ENCODE results near the gene NAP1L1. TPM values are rescaled to one million over a fixed set of nuclear protein-coding genes. Genes with fewer than 3 reads are reported as not detected.

NAP1L1 gene
- polyA plus RNA-seq, 1 donor, result 359 TPM

DNA sequence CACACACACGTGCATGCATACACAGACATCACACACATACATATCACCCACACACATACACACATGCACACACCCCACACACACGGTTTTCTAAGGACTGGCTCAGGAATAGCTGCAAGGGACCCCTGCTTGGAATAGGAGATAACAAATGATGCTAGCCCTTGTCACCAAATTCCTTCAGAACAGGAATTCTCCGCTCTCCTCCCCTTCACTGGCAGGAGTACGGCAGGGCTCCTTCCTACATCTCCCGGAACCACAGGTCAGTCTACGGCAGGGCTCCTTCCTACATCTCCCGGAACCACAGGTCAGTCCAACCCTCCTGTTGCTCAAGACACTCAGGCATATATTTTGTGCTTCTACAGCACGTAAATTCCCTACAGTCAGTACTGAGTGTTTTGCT is 76.8 kb downstream of the NAP1L1 start:
- WGBS (ENCODE audit: insufficient coverage, low lambda C conversion rate), result 33% methylated on average over 1 of the region's 8 CpGs

DNA sequence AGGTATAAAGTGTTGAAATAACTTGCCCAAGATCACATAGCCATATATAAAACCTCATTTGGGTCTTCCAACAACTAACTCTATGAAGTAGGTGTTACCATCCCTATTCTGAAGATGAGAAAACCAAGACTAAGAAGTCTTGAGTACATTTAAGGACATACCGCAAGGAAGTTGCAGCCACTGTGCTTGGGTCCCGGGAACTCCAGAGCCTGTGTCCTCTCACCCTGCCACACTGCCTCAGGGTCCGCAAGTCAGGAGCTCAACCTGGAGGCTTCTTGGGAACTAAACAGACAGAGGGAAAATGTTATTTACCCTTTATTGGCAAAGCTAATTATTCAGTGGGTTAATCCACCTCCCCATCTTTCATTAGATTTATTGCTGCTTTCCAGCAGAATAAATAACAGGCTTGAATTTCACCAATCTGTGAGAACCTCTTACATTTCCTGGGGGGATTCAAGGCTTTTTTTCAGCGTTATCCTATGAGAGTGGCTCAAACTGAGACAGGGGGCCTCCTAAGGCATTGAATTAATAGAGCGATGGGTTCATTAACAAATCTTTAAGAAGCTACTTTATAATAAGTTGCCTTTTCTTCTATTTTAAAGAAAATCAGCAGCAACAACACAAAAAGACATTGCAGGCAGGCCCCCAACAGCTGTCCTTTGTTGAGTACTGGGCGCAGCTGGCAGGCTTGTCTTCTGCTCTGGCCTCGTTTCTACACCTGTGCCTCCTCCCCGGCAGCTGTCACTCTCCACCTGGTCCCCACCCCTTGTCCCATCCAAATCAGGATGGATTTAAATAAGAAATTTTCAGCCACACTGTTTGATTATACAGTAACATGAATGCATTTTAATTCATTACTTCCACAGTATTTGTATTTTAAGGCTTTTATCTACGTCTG is 78.2 kb downstream of the NAP1L1 start:
- Histone ChIP-seq H3K27ac (ENCODE audit: low read length) (no peak overlapping the region), H3K9me3 (ENCODE audit: control insufficient read depth, low read depth, low read length) (no peaks in the 10 kb centered on the region), H3K4me1 (ENCODE audit: control insufficient read depth, insufficient read depth, low read length) (peaks cover 8% of the 10 kb centered on the region), H3K36me3 (ENCODE audit: control insufficient read depth, insufficient read depth, low read length) (no peaks in the 10 kb centered on the region), H3K27me3 (ENCODE audit: control insufficient read depth, insufficient read depth, low read length) (no peaks in the 10 kb centered on the region), H3K4me3 (ENCODE audit: low read length) (no peak overlapping the region)
- WGBS (ENCODE audit: insufficient coverage, low lambda C conversion rate), result 79% methylated on average over 2 of the region's 9 CpGs
- DNase-seq, result no peak

More for the DNA sequence above, 76.8 kb downstream of the NAP1L1 start:
- H3K4me3 ChIP-seq (ENCODE audit: low read length), result no peak overlapping the region
- H3K27me3 ChIP-seq (ENCODE audit: control insufficient read depth, insufficient read depth, low read length), result peaks cover 9% of the 10 kb centered on the region
- no peaks in the 10 kb centered on the region for H3K9me3 ChIP-seq (ENCODE audit: control insufficient read depth, low read depth, low read length)
- no peak overlapping the region for H3K27ac ChIP-seq (ENCODE audit: low read length)
- H3K36me3 ChIP-seq (ENCODE audit: control insufficient read depth, insufficient read depth, low read length), result no peaks in the 10 kb centered on the region
- H3K4me1 ChIP-seq (ENCODE audit: control insufficient read depth, insufficient read depth, low read length), result peaks cover 15% of the 10 kb centered on the region
- no peak for DNase-seq

DNA sequence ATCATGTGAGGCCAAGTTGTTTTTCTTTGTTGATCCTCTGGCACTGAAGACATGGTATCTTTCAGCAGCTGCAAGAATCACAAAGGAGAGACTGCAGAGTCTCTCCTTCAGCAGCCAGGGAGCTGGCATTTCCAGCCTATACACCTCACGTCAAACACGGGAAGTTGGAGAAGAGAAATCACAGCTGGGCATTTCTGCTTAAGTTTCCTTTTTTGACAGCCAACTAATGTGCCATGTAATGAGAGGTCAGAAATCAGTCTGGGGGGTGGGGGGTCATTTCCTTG is 81.2 kb downstream of the NAP1L1 start:
- no peaks in the 10 kb centered on the region for H3K36me3 ChIP-seq (ENCODE audit: control insufficient read depth, insufficient read depth, low read length)
- no CpG with 5 or more reads among the region's 2 CpGs for WGBS (ENCODE audit: insufficient coverage, low lambda C conversion rate)

DNA sequence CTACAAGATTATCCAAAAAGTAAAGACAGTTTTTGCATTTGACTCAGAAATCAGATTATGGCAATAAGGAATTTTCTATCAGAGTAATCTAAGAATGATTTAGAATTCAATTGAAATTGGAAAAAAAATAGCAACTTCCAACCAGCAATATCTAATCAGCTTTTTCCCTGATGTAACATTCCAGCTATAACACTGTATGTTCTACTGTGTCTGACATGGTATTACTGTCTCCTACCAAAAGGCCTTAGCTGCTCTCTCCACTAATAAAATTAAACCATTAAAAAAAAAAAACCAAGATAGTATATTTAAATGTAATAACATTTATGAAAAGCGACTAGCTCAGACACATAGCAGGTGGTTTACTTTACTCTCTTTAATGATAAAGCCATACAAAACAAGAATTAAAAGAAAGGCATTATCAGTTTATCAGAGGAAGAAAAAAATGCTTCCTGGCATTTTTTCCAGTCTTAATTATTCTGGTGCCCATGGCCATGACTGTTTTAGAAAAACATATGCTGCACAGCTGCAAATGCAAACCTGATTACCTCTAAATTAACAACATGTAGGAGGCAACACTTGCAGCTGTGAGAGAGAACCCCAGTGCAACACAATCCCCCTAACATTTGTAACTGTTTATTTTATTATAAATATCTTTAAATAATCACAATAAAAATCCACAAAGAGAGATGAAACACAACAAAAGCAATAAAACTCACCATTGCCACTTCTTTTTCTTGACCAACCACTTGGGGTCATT is 81.7 kb downstream of the NAP1L1 start:
- no peaks in the 10 kb centered on the region for H3K27me3 ChIP-seq (ENCODE audit: control insufficient read depth, insufficient read depth, low read length)
- H3K4me3 ChIP-seq (ENCODE audit: low read length), result no peak overlapping the region
- H3K9me3 ChIP-seq (ENCODE audit: control insufficient read depth, low read depth, low read length), result no peaks in the 10 kb centered on the region
- no peak overlapping the region for H3K27ac ChIP-seq (ENCODE audit: low read length)
- no peaks in the 10 kb centered on the region for H3K4me1 ChIP-seq (ENCODE audit: control insufficient read depth, insufficient read depth, low read length)
- no peaks in the 10 kb centered on the region for H3K36me3 ChIP-seq (ENCODE audit: control insufficient read depth, insufficient read depth, low read length)
- no peak for DNase-seq
- WGBS (ENCODE audit: insufficient coverage, low lambda C conversion rate), result no CpG with 5 or more reads among the region's 1 CpG

More for the DNA sequence above, 81.2 kb downstream of the NAP1L1 start:
- Histone ChIP-seq H3K4me1 (ENCODE audit: control insufficient read depth, insufficient read depth, low read length) (no peaks in the 10 kb centered on the region), H3K9me3 (ENCODE audit: control insufficient read depth, low read depth, low read length) (no peaks in the 10 kb centered on the region), H3K27me3 (ENCODE audit: control insufficient read depth, insufficient read depth, low read length) (no peaks in the 10 kb centered on the region), H3K4me3 (ENCODE audit: low read length) (no peak overlapping the region), H3K27ac (ENCODE audit: low read length) (no peak overlapping the region)
- DNase-seq, result no peak

DNA sequence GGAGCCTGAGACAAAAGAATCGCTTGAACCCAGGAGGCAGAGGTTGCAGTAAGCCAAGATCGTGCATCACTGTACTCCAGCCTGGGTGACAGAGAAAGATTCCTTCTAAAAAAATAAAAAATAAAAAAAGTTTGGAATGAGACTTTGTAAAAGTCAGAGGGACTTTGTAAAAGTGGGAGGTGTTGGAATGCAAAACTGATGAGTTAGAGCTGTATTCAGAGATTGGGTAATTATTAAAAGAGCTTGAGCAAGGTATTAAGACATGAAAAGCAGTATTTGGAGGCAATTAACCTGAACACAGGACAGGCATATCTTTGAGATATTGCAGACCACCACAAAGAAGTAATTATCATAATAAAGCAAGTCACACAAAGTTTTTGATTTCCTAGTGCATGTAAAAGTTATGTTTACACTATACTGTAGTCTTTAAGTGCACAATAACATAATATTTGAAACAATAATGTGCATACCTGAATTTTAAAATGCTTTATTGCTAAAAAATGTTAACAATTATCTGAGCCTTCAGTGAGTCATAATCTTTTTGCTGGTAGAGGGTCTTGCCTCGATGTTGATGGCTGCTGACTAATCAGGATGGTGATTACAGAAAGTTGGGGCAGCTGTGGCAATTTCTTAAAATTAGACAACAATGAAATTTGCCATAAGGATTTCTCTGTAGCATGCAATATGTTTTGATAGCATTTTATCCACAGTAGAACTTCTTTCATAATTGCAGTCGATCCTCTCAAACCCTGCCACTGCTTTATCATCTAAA is 86.0 kb downstream of the NAP1L1 start:
- H3K27me3 ChIP-seq (ENCODE audit: control insufficient read depth, insufficient read depth, low read length), result no peaks in the 10 kb centered on the region
- no peak for DNase-seq

DNA sequence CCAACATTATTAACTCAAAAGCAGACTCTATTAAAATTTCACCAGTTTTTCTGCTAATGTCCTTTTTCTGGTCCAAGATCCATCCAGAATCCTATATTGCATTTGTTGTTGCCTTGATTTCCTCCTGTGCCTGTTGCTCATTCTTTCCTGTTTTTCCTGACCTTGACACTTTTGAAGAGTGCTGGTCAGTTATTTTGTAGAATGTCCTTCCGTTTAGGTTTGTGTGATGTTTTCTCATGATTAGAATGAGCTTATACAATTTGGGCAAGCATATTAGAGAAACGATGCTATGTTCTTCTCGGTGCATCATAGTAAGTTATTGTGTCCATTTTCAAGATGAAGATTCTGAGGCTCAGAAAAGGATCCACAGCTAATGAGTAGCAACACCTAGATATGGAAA is 86.8 kb downstream of the NAP1L1 start:
- Histone ChIP-seq H3K36me3 (ENCODE audit: control insufficient read depth, insufficient read depth, low read length) (no peaks in the 10 kb centered on the region), H3K27me3 (ENCODE audit: control insufficient read depth, insufficient read depth, low read length) (no peaks in the 10 kb centered on the region), H3K4me3 (ENCODE audit: low read length) (no peak overlapping the region), H3K9me3 (ENCODE audit: control insufficient read depth, low read depth, low read length) (no peaks in the 10 kb centered on the region), H3K27ac (ENCODE audit: low read length) (no peak overlapping the region), H3K4me1 (ENCODE audit: control insufficient read depth, insufficient read depth, low read length) (no peaks in the 10 kb centered on the region)
- 81% methylated on average over 3 of the region's 3 CpGs for WGBS (ENCODE audit: insufficient coverage, low lambda C conversion rate)
- no peak for DNase-seq

More for the DNA sequence above, 86.0 kb downstream of the NAP1L1 start:
- no peak overlapping the region for H3K4me3 ChIP-seq (ENCODE audit: low read length)
- no peaks in the 10 kb centered on the region for H3K4me1 ChIP-seq (ENCODE audit: control insufficient read depth, insufficient read depth, low read length)
- H3K27ac ChIP-seq (ENCODE audit: low read length), result no peak overlapping the region
- 94% methylated on average over 2 of the region's 4 CpGs for WGBS (ENCODE audit: insufficient coverage, low lambda C conversion rate)
- H3K9me3 ChIP-seq (ENCODE audit: control insufficient read depth, low read depth, low read length), result no peaks in the 10 kb centered on the region
- no peaks in the 10 kb centered on the region for H3K36me3 ChIP-seq (ENCODE audit: control insufficient read depth, insufficient read depth, low read length)

DNA sequence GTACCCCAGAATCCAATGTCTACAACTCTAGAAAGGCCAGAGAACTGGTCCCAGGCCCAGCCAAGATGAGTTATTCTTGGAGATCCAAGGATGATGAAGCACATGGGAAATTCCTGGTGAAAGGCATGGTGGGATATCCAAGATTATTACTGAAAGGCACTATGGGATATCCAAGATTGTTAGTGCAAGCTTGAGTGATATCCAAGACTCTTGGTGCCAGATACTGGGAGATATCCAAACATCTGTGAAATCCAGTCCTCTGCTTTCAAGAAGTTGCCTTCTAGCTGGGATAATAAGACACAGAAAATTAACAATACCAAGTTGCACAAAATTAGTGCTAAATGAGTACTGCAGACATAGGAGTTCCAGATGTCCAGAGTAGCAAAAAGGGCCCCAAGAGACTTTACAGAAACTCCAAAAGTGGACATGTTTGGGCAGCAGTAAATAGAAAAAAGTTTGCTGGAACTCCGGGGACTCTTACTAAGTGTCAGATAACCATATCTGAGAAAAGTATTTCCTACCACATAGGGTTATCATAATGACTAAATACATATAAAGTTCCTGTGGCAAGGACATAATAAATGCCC is 87.5 kb downstream of the NAP1L1 start:
- no peaks in the 10 kb centered on the region for H3K9me3 ChIP-seq (ENCODE audit: control insufficient read depth, low read depth, low read length)
- no peak overlapping the region for H3K27ac ChIP-seq (ENCODE audit: low read length)
- H3K4me1 ChIP-seq (ENCODE audit: control insufficient read depth, insufficient read depth, low read length), result no peaks in the 10 kb centered on the region
- no peak for DNase-seq
- no peaks in the 10 kb centered on the region for H3K36me3 ChIP-seq (ENCODE audit: control insufficient read depth, insufficient read depth, low read length)
- WGBS (ENCODE audit: insufficient coverage, low lambda C conversion rate), result 17% methylated on average over 1 of the region's 1 CpG
- H3K4me3 ChIP-seq (ENCODE audit: low read length), result no peak overlapping the region
- no peaks in the 10 kb centered on the region for H3K27me3 ChIP-seq (ENCODE audit: control insufficient read depth, insufficient read depth, low read length)

DNA sequence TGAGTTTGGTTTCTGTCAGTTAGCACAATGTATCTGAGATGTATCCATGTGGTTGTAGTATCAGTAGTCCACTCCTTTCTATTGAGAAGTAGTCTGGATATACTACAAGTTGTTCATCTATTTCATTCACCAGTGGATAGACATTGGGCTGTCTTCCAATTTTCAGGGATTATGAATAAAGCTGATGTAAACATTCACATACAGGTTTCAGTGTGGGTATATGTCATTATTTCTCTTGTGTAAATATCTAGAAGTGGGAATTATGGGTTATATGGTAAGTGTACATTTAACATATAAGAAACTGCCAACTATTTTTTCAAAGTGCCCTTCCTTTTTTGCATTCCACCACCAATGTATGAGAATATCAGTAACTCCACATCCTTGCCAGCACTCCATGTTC is 88.8 kb downstream of the NAP1L1 start:
- H3K4me1 ChIP-seq (ENCODE audit: control insufficient read depth, insufficient read depth, low read length), result no peaks in the 10 kb centered on the region
- no peaks in the 10 kb centered on the region for H3K36me3 ChIP-seq (ENCODE audit: control insufficient read depth, insufficient read depth, low read length)
- no peaks in the 10 kb centered on the region for H3K27me3 ChIP-seq (ENCODE audit: control insufficient read depth, insufficient read depth, low read length)
- no peak for DNase-seq
- no peak overlapping the region for H3K27ac ChIP-seq (ENCODE audit: low read length)
- H3K9me3 ChIP-seq (ENCODE audit: control insufficient read depth, low read depth, low read length), result no peaks in the 10 kb centered on the region
- no peak overlapping the region for H3K4me3 ChIP-seq (ENCODE audit: low read length)

DNA sequence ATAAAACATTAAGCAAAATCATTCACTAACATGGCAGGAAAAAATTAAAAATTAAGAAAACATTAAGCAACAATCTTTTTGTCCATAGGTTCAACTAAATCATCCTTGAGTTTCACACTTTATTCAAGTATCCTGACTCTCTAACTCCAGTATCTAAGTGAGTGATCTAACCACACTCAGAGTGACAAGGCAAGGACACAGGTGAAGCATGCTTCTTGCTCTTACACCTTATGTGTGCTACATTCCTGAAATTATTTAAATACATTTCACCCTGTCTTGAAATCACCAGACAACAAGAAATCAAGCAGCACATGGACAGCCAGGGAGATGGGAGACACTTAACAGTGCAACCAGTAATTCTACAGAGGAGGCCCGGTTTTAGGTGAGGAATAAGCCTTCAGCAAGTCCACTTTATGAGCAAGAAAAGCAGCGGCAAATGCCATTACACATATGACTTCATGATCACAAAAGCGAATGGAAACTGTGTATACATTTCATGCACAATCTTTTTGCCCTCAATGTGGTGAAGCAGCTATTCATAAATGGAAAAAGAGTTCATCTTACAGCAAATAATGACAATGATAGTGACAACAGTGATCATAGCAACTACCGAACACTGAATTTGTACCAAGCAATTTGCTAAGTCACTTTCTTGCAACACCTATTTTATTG is 90.3 kb downstream of the NAP1L1 start:
- H3K9me3 ChIP-seq (ENCODE audit: control insufficient read depth, low read depth, low read length), result no peaks in the 10 kb centered on the region
- H3K4me1 ChIP-seq (ENCODE audit: control insufficient read depth, insufficient read depth, low read length), result no peaks in the 10 kb centered on the region
- WGBS (ENCODE audit: insufficient coverage, low lambda C conversion rate), result 100% methylated on average over 2 of the region's 4 CpGs

DNA sequence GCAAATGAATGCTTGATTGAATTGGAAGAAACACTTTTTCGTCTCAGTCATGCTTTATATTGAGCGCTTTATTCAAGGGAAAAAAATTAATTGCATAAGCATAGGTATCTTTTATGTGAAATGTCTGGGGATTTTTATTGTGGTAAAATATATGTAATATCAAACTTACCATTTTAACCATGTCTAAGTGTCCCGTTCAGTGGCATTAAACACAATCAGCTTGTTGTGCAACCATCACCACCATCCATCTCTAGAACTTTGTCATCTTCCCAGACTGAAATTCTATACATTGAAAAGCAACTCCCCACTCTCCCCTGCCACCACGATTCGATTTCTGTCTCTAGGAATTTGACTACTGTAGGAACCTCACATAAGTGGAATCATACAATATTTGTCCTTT is 92.7 kb downstream of the NAP1L1 start:
- DNase-seq, result no peak
- Histone ChIP-seq H3K4me3 (ENCODE audit: low read length) (no peak overlapping the region), H3K9me3 (ENCODE audit: control insufficient read depth, low read depth, low read length) (no peaks in the 10 kb centered on the region), H3K27ac (ENCODE audit: low read length) (no peak overlapping the region), H3K4me1 (ENCODE audit: control insufficient read depth, insufficient read depth, low read length) (no peaks in the 10 kb centered on the region), H3K36me3 (ENCODE audit: control insufficient read depth, insufficient read depth, low read length) (no peaks in the 10 kb centered on the region), H3K27me3 (ENCODE audit: control insufficient read depth, insufficient read depth, low read length) (no peaks in the 10 kb centered on the region)
- 93% methylated on average over 2 of the region's 5 CpGs for WGBS (ENCODE audit: insufficient coverage, low lambda C conversion rate)

More for the DNA sequence above, 90.3 kb downstream of the NAP1L1 start:
- Histone ChIP-seq H3K4me3 (ENCODE audit: low read length) (no peak overlapping the region), H3K36me3 (ENCODE audit: control insufficient read depth, insufficient read depth, low read length) (no peaks in the 10 kb centered on the region), H3K27ac (ENCODE audit: low read length) (no peak overlapping the region), H3K27me3 (ENCODE audit: control insufficient read depth, insufficient read depth, low read length) (no peaks in the 10 kb centered on the region)
- DNase-seq, result no peak
